Astrocyte (in vitro differentiated cells and primary cell): ENCODE results near the gene GPC3.

Experiments
- EZH2 ChIP-seq: IDR thresholded peaks from 2 replicates; pipeline ENCODE4 v1.6.1; 2012; ENCODE audit warnings: mild to moderate bottlenecking, low read length, inconsistent platforms; ENCODE audit not compliant: insufficient read depth
- TF ChIP-seq, protein P1 (sequence below): IDR thresholded peaks from 2 replicates; pipeline ENCODE4 v1.5.1; 2011; ENCODE audit warnings: low read depth, mild to moderate bottlenecking, inconsistent platforms, low read length, moderate library complexity; ENCODE audit not compliant: insufficient read depth

DNA sequence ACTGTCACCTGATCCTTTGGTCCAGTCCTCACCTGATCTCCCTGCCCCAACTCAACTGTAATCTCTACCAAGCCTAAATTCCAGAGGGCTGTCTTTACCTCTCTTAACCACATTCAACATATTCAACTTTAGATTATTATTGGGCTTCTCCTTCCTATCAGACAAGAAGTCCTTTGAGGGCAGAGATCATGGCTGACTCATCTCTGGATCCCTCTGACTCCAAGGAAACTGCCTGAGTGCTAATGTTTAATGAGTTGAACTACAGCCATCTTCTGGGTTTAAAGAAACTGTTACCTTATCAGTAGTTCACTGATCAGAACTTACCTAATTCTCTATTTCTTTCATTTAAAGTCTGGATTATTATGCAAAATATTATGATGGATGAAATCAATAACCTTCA is 135.7 kb downstream of the GPC3 start:
- TF ChIP-seq, protein P1, sequence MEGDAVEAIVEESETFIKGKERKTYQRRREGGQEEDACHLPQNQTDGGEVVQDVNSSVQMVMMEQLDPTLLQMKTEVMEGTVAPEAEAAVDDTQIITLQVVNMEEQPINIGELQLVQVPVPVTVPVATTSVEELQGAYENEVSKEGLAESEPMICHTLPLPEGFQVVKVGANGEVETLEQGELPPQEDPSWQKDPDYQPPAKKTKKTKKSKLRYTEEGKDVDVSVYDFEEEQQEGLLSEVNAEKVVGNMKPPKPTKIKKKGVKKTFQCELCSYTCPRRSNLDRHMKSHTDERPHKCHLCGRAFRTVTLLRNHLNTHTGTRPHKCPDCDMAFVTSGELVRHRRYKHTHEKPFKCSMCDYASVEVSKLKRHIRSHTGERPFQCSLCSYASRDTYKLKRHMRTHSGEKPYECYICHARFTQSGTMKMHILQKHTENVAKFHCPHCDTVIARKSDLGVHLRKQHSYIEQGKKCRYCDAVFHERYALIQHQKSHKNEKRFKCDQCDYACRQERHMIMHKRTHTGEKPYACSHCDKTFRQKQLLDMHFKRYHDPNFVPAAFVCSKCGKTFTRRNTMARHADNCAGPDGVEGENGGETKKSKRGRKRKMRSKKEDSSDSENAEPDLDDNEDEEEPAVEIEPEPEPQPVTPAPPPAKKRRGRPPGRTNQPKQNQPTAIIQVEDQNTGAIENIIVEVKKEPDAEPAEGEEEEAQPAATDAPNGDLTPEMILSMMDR = no peak
- no peak for TF ChIP-seq EZH2
